GM18502 (cell line): ENCODE measurements around the gene FOXC1.

Experiments
- ATAC-seq: cut with Tn5 transposase; IDR thresholded peaks from one replicate; pipeline ENCODE4 v1.9.1; 2021; ENCODE audit warnings: mild to moderate bottlenecking; ENCODE audit not compliant: unreplicated experiment, poor library complexity

FOXC1 gene

DNA sequence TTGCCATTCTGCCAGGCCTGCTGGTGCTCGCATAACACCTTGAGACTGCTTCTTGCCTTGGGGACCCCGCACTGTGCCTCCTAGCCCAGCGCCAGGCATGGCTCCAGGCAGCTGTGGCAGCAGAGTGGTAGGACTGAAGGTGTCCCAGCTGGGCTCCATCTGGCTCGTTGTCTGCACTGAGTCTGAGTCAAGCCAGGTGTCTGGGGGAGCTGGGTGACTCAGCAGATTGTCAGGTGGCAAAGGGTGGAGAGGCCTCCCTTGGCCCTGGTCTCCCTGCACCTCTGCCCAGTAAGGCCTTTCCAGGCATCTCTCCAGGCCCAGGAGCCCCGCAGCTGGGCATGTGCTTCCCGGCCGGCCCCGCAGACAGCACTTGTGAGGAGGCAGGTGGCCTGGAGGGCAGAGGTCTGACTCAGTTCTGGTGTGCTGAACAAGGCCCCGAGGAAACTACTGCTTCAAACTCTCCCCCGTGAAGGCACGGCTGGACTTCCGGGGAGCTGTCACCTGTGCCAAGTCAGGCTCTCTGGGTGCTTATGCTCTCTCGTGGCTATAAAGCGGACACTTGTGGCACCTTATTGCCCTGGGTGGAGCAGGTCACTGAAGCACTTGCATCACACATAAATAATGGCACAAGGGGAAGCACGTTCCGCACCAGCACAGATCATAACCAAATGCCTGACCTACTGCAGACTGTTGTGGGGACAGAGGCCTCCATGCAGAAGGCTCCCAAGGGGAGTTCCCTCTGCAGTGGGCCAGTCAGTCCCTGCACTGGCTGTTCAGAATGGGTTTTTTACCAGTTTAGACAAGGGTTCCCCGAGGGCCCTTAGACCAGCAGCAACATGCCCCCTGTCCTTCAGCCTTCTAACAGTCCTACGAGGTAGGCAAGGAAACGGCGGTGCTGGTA is 27.5 kb downstream of the FOXC1 start:
- ATAC-seq, result no peak

DNA sequence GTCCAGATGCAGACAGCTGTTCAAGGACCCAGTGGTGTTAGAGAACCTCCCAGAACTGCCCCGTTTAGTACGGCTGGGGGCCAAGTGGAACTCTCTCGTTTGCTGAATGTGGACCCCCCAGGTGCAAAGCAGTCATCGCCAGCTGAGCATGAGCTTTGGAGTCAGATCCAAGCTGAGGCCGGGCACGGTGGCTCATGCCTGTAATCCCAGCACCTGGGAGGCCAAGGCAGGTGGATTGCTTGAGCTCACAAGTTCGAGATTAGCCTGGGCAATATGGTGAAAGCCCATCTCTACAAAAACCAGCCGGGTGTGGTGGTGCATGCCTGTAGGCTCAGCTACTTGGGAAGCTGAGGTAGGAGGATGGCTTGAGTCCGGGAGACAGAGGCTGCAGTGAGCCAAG is 29.7 kb downstream of the FOXC1 start:
- no peak for ATAC-seq

DNA sequence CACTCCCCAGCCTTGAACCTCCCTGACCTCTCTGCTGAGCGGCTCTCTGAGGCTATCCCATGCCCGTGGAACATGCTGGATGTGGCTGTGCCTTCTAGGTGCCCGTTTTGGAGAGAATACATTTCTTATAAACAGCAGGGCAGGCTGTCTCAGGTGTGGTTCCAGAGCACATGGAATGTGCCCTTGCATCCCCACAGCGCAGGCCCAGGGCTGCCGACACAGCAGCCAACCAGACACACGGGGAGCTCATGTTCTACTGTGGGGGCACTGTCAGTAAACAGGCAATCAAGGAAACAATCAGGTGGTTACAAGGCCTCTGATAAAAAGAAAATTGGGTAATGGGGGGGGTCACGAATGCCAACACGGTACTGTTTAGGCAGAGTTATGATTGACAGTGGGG is 30.8 kb downstream of the FOXC1 start:
- no peak for ATAC-seq

DNA sequence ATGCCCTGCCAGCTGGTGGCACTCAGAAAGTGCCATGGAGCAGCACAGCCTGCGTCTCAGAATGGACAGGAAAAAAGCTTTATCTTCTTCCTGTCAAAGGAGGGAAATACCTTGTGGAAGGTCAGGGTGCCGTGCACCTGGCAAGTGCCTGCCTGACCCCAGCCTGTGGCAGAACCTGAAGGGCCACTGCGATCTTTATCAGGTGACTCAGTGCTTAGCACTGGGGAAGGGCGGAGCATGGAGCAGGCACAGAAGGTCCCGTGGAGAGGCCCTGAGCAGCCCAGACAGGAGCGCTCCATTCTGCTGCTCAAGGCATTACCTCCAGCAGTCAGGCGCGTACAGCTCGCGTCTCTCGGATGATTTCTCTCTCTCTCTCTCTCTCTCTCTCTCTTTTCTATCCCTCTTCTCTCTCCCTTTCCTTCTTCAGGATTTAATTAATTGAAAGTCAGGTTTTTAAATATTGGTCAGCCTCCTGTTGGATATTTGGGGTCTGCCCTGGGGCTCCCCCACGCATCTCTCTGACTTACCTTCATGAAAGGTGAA is 31.7 kb downstream of the FOXC1 start:
- ATAC-seq, result no peak

DNA sequence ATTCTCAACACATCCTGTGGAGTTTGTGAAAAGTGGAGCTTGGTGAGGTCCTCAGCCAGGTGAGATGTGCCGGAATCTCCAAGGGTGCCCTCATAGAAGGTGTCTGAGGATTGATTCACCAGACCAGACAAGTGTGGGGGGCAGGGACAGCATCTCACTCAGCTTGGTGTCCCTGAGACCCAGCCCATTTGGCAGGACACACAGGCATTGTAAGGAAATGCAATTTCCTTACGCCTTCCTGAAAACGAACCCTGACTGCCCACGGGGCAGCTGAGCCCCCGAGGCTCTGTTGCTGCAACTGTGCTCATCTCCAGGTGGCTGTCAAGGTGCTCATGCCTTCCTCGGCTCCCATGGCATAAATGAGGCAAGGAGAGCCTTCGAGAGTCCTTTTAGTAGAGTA is 33.4 kb downstream of the FOXC1 start:
- no peak for ATAC-seq

DNA sequence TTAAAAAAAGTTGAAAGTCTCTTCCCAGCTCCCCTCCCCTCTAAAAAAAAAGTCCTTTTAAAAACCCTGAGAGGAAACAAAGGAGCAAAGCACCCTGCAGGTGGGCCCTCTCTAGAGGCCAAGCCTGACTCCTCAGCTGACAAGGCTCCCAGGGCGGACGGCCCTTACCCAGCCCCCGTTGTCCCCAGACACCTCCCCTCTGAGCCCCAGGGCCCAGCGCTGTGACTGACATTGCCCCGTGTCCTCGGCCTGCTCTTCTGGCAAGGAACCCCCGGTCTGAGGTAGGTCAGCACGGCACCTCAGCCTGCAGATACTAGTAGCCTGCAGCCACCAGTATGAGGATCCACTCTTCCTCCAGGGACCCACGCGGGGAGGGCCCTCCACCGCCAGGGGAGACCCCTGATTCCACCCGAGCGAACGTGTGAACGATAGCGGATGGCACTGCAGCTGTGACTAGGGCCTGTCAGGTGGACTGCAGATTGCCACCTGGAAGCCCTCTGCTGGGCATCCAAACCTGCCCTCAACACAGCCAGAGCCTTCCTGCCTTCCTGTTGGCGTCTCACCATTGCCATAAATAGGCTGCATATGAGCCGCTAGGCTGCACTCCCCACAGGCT is 34.2 kb downstream of the FOXC1 start:
- ATAC-seq, result no peak

DNA sequence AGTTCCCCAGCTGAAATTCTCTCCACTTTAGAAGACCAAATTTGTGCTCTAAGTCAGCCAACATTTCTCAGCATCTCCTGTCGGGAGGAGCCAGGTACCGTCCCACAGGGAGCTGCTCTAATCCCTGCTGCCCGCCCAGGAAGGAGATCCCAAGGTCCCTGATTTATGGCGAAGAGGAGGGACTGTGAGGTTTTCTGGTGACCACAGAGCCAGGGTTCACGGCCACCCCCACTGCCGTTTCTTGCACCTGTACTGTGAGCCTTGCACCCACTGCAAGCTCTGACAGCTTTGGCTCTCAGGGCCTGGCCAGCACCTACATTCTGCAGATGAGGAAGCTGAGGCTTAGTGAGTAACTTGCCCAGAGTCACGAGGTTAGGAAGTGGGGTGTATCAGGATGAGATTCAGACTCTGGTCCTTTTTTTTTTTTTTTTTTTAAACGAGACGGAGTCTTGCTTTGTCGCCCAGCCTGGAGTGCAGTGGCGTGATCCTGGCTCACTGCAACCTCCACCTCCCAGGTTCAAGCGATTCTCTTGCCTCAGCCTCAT is 34.9 kb downstream of the FOXC1 start:
- no peak for ATAC-seq

DNA sequence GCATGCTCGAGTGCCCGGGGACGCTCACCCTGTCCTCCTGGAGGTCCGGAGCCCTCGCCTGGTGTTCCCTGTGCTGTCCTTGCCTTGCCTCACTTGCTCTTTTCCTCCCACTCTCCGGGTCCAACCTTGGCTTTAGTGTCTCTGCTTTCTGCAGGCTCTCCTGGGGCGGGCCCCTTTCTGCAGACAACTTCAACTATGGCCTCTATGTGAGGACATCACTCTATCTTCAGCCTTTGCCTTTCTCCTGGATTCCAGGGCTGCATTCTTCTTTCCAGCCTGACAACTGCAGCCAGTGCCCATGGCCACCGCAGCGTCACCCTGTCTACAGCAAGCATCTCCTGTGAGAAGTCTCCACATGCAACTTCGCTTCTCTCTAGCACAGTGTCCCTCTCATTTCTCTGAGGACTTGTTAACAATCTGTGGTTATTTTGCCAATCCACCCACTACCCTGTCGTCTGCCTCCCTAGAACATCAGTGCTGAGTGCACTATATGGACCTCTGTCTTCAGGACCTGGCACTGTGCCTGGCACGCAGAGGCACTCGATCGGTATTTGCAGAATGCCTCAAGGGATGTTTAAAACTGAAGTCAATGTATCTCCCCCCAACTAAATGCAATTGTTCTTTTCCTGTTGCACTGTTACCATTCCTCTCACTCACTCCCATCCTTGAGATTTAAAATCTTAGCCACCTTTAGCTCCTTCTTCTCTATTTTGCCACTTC is 35.9 kb downstream of the FOXC1 start:
- ATAC-seq, result no peak

DNA sequence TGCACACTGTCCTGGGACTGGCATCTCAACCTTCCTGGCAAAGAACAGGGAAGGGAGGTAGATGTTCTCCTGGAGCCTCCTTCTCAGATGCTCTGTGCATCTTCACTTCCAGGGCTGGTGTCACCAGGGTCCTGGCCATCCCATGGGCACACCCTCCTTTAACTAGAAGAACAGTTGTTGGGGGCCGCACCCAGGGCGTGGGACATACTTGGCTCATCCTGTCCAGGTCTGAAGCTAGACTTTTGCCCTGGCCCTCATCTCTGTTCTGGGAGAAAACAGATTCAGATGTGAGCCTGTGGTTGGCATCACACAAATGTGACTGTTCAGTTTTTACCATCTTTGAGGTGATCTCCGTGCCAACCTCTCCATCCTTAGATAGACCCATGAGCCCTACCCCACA is 41.6 kb downstream of the FOXC1 start:
- no peak for ATAC-seq

DNA sequence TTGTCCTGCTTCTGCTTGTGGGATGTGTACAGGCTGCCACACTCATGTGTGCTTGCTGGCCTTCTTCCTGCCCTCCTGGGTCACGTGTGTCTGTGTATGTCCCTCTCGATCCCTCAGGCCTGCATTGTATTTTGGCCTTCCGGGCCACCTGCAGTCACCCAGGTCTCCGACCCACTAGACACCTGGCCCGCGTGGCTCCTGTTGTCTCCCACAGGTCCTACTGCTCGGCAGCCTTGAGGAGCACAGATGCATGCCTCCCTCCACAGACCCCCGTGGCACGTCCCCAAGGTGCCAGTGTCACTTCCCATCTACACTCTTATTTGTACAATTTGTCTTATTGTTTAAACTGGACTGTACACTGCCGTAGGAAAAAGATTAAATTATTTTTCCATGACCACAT is 43.1 kb downstream of the FOXC1 start:
- no peak for ATAC-seq

DNA sequence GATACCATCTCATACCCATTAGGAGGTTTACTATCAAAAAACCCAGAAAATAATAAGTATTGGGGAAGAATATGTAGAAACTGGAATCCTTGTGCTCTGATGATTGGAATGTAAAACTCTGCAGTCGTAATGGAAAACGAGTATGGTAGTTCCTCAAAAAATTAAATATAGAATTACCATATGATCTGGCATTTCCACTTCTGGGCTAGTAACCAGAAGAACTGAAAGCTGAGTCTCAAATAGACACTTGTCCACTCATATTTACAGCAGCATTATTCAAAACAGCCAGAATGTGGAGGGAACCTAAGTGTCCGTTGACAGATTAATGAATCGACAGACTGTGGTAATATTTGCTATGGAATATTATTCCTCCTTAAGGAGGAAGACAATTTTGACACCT is 44.3 kb downstream of the FOXC1 start:
- ATAC-seq, result no peak

DNA sequence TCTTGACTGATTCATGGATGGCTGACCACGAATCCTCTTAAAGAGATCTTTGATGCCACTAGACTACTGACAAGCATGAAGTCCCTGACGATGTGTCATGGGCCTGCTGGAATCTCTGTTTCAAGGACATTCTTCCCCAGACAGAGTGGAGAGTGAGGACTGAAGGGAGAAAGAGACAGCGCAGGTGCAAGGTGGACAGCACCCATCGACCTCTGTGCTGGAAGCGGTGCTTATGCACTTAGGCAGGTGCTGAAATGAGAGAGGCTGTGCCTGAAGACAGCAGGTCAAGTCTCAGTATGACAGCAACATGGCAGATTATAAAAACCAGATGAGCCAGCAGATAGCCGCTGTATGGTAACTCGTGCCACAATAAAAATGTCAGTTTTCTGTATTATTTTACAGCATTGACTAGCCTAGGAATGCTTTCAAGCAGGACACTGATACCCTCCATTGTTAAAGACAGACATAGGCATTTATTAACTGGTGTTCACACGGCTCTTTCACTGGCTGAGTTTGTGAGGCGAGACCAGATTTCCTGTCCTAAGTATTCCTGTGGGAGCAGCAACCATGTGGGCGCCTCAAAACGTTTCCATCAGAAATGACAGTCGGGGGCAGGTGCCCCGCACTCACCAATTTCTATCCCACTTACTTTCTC is 47.5 kb downstream of the FOXC1 start:
- ATAC-seq, result no peak

DNA sequence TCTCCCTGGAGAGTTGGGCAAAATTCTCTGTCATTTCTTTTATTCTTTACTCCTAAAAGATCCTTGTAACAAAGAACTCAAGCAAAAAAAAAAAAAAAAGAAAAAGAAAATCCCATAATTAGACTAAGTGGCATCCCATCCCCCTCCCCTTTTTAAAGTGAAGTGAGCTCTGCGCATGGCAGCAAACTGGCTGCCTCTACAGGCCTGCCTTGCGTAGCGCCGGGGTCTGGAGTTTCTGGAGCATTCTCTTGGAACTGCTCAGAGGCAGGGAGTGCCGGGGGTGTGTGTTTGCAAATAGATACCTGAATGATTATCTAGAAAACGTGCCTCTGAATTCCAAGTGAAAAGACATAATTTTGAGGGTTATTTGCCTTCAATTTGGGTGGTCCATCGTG is 48.1 kb downstream of the FOXC1 start:
- ATAC-seq, result no peak

DNA sequence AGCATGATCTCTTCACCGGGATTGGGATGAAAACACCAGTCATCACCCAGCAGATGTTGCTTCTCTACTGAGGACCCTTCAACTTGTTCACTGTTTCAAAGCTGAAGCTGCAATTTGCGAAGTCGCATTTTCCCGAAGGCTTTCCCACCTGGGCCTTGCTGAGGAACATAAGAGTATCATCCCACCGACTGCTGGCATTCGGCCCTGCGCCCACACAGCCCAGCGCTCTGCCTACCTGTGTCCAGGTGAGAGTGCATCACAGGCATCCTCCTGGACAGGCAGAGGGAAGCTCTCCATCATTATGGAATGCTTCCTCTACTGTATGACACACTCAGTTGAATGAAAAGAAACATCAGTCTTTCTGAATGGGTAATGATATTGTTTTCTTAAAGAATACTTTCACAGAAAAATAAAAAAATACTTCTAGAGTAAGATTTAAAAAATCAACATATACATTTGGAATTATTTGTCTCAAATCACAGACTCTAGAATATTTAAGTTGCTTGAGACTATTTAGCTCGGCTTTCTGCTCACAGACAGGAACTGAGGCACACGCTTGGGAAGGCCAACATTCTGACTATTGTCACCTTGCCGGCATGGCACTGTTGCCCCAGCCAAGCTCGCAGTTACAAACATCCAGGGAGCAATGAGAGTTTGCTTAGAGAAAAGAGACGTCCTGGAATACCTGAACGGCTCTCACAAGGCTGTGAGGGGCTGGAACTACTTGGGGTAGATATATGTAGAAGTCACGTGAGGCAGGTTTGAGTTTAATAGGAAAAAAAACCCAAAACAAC is 48.7 kb downstream of the FOXC1 start:
- ATAC-seq, result no peak

DNA sequence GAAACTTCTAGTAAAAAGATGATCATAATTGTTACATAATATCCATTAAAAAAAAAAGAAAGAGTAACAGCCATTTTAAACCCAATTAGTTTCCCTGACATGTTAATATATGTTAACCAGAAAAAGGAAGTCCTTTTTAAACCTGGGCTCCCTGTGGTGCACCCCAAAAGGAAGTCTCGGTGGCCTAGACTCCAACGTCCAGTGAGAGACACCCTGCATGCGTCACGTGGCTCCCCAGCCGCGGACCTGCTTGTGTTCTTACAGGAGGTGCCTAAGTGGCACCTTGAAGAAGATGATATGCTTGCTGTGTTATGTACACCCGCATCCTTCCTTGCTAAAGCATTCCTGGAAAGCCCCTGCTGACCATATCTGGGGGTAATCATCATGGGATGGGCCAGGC is 50.1 kb downstream of the FOXC1 start:
- no peak for ATAC-seq

DNA sequence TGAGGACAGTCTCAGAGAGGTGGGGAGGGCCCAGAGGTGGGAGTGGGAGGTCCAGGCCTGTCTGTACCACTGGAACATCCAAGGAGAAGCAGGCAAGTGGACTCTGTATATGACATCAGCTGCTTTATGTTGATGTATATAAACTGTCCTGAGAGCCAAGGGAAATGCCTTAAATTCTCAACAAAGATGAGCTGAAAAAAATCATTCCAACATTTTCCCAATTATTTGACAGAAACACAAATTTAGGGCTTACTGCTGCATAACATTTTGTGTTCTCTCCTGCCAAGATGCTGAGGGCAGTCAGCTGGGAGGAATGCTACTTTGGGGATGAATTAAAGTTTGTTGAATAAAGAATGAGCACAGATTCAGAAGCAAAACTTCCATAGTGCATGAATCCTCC is 52.8 kb downstream of the FOXC1 start:
- no peak for ATAC-seq
